Endodermal cell (in vitro differentiated cells): Measurements from ENCODE around the gene ETV6. TPM values are rescaled to one million over a fixed set of nuclear protein-coding genes. Genes with fewer than 3 reads are reported as not detected.

Source experiments
- DNase-seq: peaks from one replicate; pipeline ENCODE4 v3.0.0-alpha.2; 2017
- H3K27ac ChIP-seq: 2 replicates; pipeline ENCODE4 v1.5.1; 2013; ENCODE audit warnings: mild to moderate bottlenecking, low read depth, low read length, moderate library complexity
- H3K27me3 ChIP-seq: 2 replicates; pipeline ENCODE4 v1.6.1; 2013; ENCODE audit warnings: mild to moderate bottlenecking, low read length, moderate library complexity; ENCODE audit not compliant: insufficient read depth, control insufficient read depth, poor library complexity, severe bottlenecking
- H3K36me3 ChIP-seq: 2 replicates; pipeline ENCODE4 v1.7.0; 2013; ENCODE audit warnings: mild to moderate bottlenecking, low read length, moderate library complexity; ENCODE audit not compliant: control insufficient read depth, insufficient read depth
- H3K4me1 ChIP-seq: one replicate; pipeline ENCODE4 v1.7.0; 2013; ENCODE audit warnings: low read length; ENCODE audit not compliant: control insufficient read depth, insufficient read depth
- H3K4me3 ChIP-seq: 2 replicates; pipeline ENCODE4 v1.5.1; 2013; ENCODE audit warnings: mild to moderate bottlenecking, low read length, moderate library complexity
- H3K9ac ChIP-seq: 2 replicates; pipeline ENCODE4 v1.6.1; 2013; ENCODE audit warnings: mild to moderate bottlenecking, low read length, moderate library complexity; ENCODE audit not compliant: poor library complexity, severe bottlenecking; ENCODE audit errors: extremely low read depth
- H3K9me3 ChIP-seq: 2 replicates; pipeline ENCODE4 v1.6.1; 2013; ENCODE audit warnings: mild to moderate bottlenecking, low read length, moderate library complexity; ENCODE audit not compliant: control insufficient read depth
- H3K27ac Mint-ChIP-seq: 2 replicates; pipeline ENCODE4 v1.8.0; 2020; ENCODE audit warnings: mixed read lengths
- H3K27me3 Mint-ChIP-seq: 2 replicates; pipeline ENCODE4 v1.8.0; 2021; ENCODE audit warnings: mild to moderate bottlenecking, mixed read lengths; ENCODE audit not compliant: insufficient read depth
- H3K36me3 Mint-ChIP-seq: 2 replicates; pipeline ENCODE4 v1.8.0; 2020; ENCODE audit warnings: low read depth, mixed read lengths
- H3K4me1 Mint-ChIP-seq: 2 replicates; pipeline ENCODE4 v1.8.0; 2020; ENCODE audit warnings: mixed read lengths
- H3K4me3 Mint-ChIP-seq: 2 replicates; pipeline ENCODE4 v1.8.0; 2020; ENCODE audit warnings: mild to moderate bottlenecking, moderate library complexity, mixed read lengths
- H3K9me3 Mint-ChIP-seq: 2 replicates; pipeline ENCODE4 v1.8.0; 2020; ENCODE audit warnings: mild to moderate bottlenecking, mixed read lengths
- CTCF ChIP-seq: fragments of 200-600 bp; sonication (generic); conservative IDR thresholded peaks from 2 replicates; pipeline ENCODE4 v1.5.0; 2021; ENCODE audit warnings: antibody characterized with exemption, mild to moderate bottlenecking
- WGBS, 2 experiments: methylation state at CpG; one replicate each; pipeline versions ENCODE4 v1.1.5 to v1.1.7; 2013; ENCODE audit warnings: missing lambda C conversion rate in 2 of 2, mixed read lengths in 1 of 2; ENCODE audit not compliant: insufficient coverage in 1 of 2, insufficient read length in 1 of 2; 5-methylcytosine and 5-hydroxymethylcytosine counted together
- total RNA-seq, 2 donors: library from RNA; stranded (reverse); fragmentation: NEBNext Ultra II Directional in 1 of 2; extraction: Animal tissue kit (Norgen Biotek cat#: 25700) in 1 of 2; gene quantifications; 2 replicates in 1 of 2; 3 replicates in 1 of 2; pipeline ENCODE4 v1.2.1, GENCODE V29; 2021

Gene ETV6
- total RNA-seq, 2 donors from 2014 or later: 9.3 to 22.1 TPM

GRCh38 chr12:11753826-11754225, 104.4 kb downstream of the ETV6 start:
- no peak overlapping the region for H3K27ac ChIP-seq
- peaks cover 4% of the 10 kb centered on the region for H3K36me3 Mint-ChIP-seq
- no peaks in the 10 kb centered on the region for H3K9me3 Mint-ChIP-seq
- no peak overlapping the region for H3K27ac Mint-ChIP-seq
- H3K9me3 ChIP-seq: no peaks in the 10 kb centered on the region
- peaks cover 68% of the 10 kb centered on the region for H3K27me3 Mint-ChIP-seq
- H3K9ac ChIP-seq: no peak overlapping the region
- TF ChIP-seq CTCF: no peak
- peaks cover 34% of the 10 kb centered on the region for H3K4me1 ChIP-seq
- no peak for DNase-seq
- WGBS, 2 experiments: 86 to 94% methylated on average over 3 to 5 of the region's 5 CpGs
- H3K4me3 ChIP-seq: no peak overlapping the region
- H3K4me1 Mint-ChIP-seq: peaks cover 55% of the 10 kb centered on the region
- no peaks in the 10 kb centered on the region for H3K36me3 ChIP-seq
- H3K4me3 Mint-ChIP-seq: no peak overlapping the region
- peaks cover 43% of the 10 kb centered on the region for H3K27me3 ChIP-seq

- no peaks in the 10 kb centered on the region for H3K36me3 ChIP-seq
- no peak overlapping the region for H3K27ac ChIP-seq
- H3K4me3 ChIP-seq: peak overlapping the region; percentile 30
- Mint-ChIP-seq H3K27ac (no peak overlapping the region), H3K4me1 (peaks cover 57% of the 10 kb centered on the region), H3K4me3 (no peak overlapping the region), H3K36me3 (peaks cover 4% of the 10 kb centered on the region), H3K9me3 (no peaks in the 10 kb centered on the region), H3K27me3 (peaks cover 70% of the 10 kb centered on the region)
- peaks cover 46% of the 10 kb centered on the region for H3K27me3 ChIP-seq
- no peak overlapping the region for H3K9ac ChIP-seq
- TF ChIP-seq CTCF: no peak
- no peak for DNase-seq
- 76 to 87% methylated on average over 3 to 4 of the region's 4 CpGs for WGBS, 2 experiments
- H3K4me1 ChIP-seq: peaks cover 35% of the 10 kb centered on the region
- H3K9me3 ChIP-seq: no peaks in the 10 kb centered on the region
These were observed 104.8 kb downstream of the ETV6 start for GRCh38 chr12:11754256-11754655.

- Mint-ChIP-seq H3K4me1 (peaks cover 58% of the 10 kb centered on the region), H3K4me3 (no peak overlapping the region), H3K27me3 (peaks cover 71% of the 10 kb centered on the region), H3K9me3 (no peaks in the 10 kb centered on the region), H3K36me3 (peaks cover 4% of the 10 kb centered on the region), H3K27ac (no peak overlapping the region)
- TF ChIP-seq CTCF: no peak
- 79 to 85% methylated on average over 3 to 5 of the region's 5 CpGs for WGBS, 2 experiments
- H3K36me3 ChIP-seq: no peaks in the 10 kb centered on the region
- peaks cover 35% of the 10 kb centered on the region for H3K4me1 ChIP-seq
- no peak for DNase-seq
- no peak overlapping the region for H3K9ac ChIP-seq
- H3K27me3 ChIP-seq: peaks cover 53% of the 10 kb centered on the region
- no peak overlapping the region for H3K27ac ChIP-seq
- H3K4me3 ChIP-seq: no peak overlapping the region
- H3K9me3 ChIP-seq: no peaks in the 10 kb centered on the region
These were observed 105.9 kb downstream of the ETV6 start for GRCh38 chr12:11755302-11755930.
